OCI-LY1 (cell line): Measurements from ENCODE around the gene KSR1.

ENCODE experiments used
- H2AFZ ChIP-seq: fragments of 200-600 bp; sonication (generic), shearing (Covaris generic); 2 replicates; pipeline ENCODE4 v1.6.0; 2014; ENCODE audit warnings: antibody characterized with exemption, mild to moderate bottlenecking, low read length
- H3F3A ChIP-seq: fragments of 200-600 bp; sonication (generic), shearing (Covaris generic); 2 replicates; pipeline ENCODE4 v1.6.0; 2014; ENCODE audit warnings: mild to moderate bottlenecking, antibody characterized with exemption, low read length, moderate library complexity; ENCODE audit not compliant: insufficient read depth
- H3K27ac ChIP-seq: fragments of 200-600 bp; sonication (generic); 2 replicates; pipeline ENCODE4 v1.5.1; 2014; ENCODE audit warnings: low read length, mixed run types, mild to moderate bottlenecking, low read depth; ENCODE audit not compliant: poor library complexity, severe bottlenecking
- H3K27me3 ChIP-seq: fragments of 200-600 bp; sonication (generic); 2 replicates; pipeline ENCODE4 v1.6.0; 2014; ENCODE audit warnings: antibody characterized with exemption, mild to moderate bottlenecking, low read length, moderate library complexity; ENCODE audit not compliant: insufficient read depth
- H3K36me3 ChIP-seq: fragments of 200-600 bp; sonication (generic); 2 replicates; pipeline ENCODE4 v1.6.1; 2014; ENCODE audit warnings: mild to moderate bottlenecking, antibody characterized with exemption, low read length, moderate library complexity, mixed read lengths; ENCODE audit not compliant: insufficient read depth
- H3K4me1 ChIP-seq: fragments of 200-600 bp; sonication (generic); 2 replicates; pipeline ENCODE4 v1.5.1; 2014; ENCODE audit warnings: mild to moderate bottlenecking, low read length, moderate library complexity; ENCODE audit not compliant: insufficient read depth, severe bottlenecking
- H3K4me2 ChIP-seq: fragments of 200-600 bp; sonication (generic), shearing (Covaris generic); 2 replicates; pipeline ENCODE4 v1.6.1; 2014; ENCODE audit warnings: low read length
- H3K4me3 ChIP-seq: fragments of 200-600 bp; sonication (generic); 2 replicates; pipeline ENCODE4 v1.5.1; 2014; ENCODE audit warnings: low read length, low read depth, mild to moderate bottlenecking, mixed read lengths; ENCODE audit not compliant: poor library complexity, severe bottlenecking
- H3K79me2 ChIP-seq: fragments of 200-600 bp; shearing (Covaris generic); 2 replicates; pipeline ENCODE4 v1.6.1; 2016; ENCODE audit warnings: mixed run types, low read length, mixed read lengths; ENCODE audit not compliant: insufficient read depth
- H3K9ac ChIP-seq: fragments of 200-600 bp; sonication (generic), shearing (Covaris generic); 2 replicates; pipeline ENCODE4 v1.6.1; 2014; ENCODE audit warnings: mild to moderate bottlenecking, low read length, mixed read lengths
- H3K9me2 ChIP-seq: fragments of 200-600 bp; sonication (generic), shearing (Covaris generic); 2 replicates; pipeline ENCODE4 v1.6.1; 2014; ENCODE audit warnings: low read depth, mild to moderate bottlenecking, low read length, mixed read lengths
- H3K9me3 ChIP-seq: fragments of 200-600 bp; shearing (Covaris generic); 2 replicates; pipeline ENCODE4 v1.6.1; 2014; ENCODE audit warnings: low read length, mixed read lengths
- H4K20me1 ChIP-seq: fragments of 200-600 bp; sonication (generic), shearing (Covaris generic); 2 replicates; pipeline ENCODE4 v1.6.0; 2016; ENCODE audit warnings: mild to moderate bottlenecking, low read length; ENCODE audit not compliant: insufficient read depth
- EZH2 ChIP-seq: fragments of 200-600 bp; sonication (generic), shearing (Covaris generic); IDR thresholded peaks from 2 replicates; pipeline ENCODE4 v1.8.0; 2017; ENCODE audit warnings: borderline replicate concordance, mixed run types, mild to moderate bottlenecking, antibody characterized with exemption, low read length, moderate library complexity, mixed read lengths
- TF ChIP-seq, protein P1 (sequence below): fragments of 200-600 bp; sonication (generic), shearing (Covaris generic); IDR thresholded peaks from 2 replicates; pipeline ENCODE4 v1.5.1; 2017; ENCODE audit warnings: mild to moderate bottlenecking, antibody characterized with exemption, low read length, moderate library complexity, mixed read lengths

KSR1 gene

DNA sequence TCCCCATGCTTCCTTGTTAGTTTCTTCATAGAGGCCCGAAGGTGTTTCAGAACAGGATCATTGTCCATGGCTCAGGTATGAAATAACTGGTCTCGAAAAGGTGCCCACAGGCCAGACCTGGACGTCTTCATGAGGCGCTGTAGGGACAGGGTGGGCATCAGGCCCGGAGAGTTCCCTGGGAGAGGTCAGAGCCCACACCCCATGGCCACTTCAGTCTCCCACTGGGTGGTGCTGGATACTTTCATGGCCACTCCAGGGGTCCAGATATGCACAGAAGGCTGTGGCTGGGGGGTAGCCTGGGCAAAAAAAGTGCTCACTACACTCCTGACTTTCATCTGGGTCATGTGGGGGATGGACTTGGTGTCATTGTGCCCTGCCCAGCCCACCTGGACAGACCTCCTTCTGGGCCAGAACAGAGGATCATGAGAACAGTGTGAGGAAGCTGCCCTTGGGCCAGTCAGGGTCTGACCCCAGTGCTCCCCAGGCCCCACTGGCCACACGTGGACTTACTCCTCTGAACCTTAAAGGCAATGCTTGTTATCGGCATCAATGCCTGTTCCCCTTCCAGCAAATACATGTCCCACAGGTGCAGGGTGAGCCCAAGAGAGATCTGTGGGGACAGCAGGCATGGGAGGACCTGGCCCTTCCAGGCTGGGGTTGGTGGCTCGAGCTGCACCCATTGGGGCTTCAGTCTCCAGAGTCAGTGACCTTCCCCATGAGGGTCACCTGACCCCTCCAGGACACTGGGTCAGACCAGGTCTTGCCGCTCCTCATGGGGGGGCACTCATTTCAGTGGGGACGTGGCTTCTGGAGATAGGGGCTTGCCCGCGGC lies 211.6 kb downstream of the KSR1 start:
- Histone ChIP-seq H3K36me3 (no peaks in the 10 kb centered on the region), H3K27ac (no peak overlapping the region), H3K9me2 (no peaks in the 10 kb centered on the region), H3K4me2 (no peak overlapping the region), H3K79me2 (no peaks in the 10 kb centered on the region), H3K4me1 (no peaks in the 10 kb centered on the region), H4K20me1 (no peaks in the 10 kb centered on the region), H3K4me3 (no peak overlapping the region), H3F3A (no peaks in the 10 kb centered on the region), H3K9me3 (no peaks in the 10 kb centered on the region), H3K27me3 (no peaks in the 10 kb centered on the region), H2AFZ (no peak overlapping the region), H3K9ac (no peak overlapping the region)
- TF ChIP-seq, protein P1, sequence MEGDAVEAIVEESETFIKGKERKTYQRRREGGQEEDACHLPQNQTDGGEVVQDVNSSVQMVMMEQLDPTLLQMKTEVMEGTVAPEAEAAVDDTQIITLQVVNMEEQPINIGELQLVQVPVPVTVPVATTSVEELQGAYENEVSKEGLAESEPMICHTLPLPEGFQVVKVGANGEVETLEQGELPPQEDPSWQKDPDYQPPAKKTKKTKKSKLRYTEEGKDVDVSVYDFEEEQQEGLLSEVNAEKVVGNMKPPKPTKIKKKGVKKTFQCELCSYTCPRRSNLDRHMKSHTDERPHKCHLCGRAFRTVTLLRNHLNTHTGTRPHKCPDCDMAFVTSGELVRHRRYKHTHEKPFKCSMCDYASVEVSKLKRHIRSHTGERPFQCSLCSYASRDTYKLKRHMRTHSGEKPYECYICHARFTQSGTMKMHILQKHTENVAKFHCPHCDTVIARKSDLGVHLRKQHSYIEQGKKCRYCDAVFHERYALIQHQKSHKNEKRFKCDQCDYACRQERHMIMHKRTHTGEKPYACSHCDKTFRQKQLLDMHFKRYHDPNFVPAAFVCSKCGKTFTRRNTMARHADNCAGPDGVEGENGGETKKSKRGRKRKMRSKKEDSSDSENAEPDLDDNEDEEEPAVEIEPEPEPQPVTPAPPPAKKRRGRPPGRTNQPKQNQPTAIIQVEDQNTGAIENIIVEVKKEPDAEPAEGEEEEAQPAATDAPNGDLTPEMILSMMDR: no peak
- no peak for TF ChIP-seq EZH2

DNA sequence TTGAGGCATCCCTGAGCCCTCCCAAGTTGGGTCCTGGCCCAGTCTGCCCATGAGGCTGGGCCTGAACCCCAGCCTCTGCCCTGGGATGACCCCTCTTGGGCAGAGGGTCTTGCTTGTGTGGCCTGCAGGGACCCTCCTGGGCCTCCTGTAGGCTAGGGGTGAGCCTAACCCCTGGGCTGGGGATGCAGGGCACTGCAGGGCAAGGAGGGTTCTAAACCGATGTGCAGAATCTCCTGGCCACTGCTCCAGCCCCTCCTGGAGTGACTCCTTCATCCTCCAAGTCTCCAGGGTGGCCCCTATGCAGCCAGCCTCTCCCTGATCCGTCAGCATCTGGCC lies 212.2 kb downstream of the KSR1 start:
- H3K4me1 ChIP-seq: no peaks in the 10 kb centered on the region
- no peak overlapping the region for H3K27ac ChIP-seq
- H3F3A ChIP-seq: no peaks in the 10 kb centered on the region
- no peaks in the 10 kb centered on the region for H3K9me3 ChIP-seq
- no peaks in the 10 kb centered on the region for H4K20me1 ChIP-seq
- no peaks in the 10 kb centered on the region for H3K27me3 ChIP-seq
- H3K36me3 ChIP-seq: no peaks in the 10 kb centered on the region
- no peak overlapping the region for H3K9ac ChIP-seq
- H3K4me2 ChIP-seq: no peak overlapping the region
- no peaks in the 10 kb centered on the region for H3K79me2 ChIP-seq
- H3K9me2 ChIP-seq: no peaks in the 10 kb centered on the region
- TF ChIP-seq EZH2: no peak
- TF ChIP-seq, protein P1: no peak
- no peak overlapping the region for H3K4me3 ChIP-seq
- no peak overlapping the region for H2AFZ ChIP-seq

DNA sequence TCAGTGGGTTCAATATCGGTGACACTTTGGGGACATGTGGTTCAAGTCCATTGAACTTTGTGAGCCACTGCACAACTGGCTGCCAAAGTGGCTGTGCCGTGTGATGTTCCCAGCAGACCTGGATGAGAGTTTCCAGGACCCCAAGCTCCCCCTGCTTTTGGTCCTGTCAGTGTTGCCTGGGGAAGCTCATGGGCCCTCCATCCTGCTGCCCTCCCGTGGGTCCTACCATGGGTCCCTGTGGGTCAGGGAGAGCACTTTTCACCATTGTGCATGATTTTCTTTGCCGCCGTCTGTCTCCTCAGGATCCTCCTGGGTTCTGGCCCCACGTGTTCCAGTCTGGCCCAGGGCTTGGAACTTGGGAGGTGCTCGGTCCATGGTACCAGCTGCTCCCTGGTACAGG lies 212.9 kb downstream of the KSR1 start:
- Histone ChIP-seq H3K27ac (no peak overlapping the region), H3K36me3 (no peaks in the 10 kb centered on the region), H3K4me1 (no peaks in the 10 kb centered on the region), H3F3A (no peaks in the 10 kb centered on the region), H3K4me2 (no peak overlapping the region), H2AFZ (no peak overlapping the region), H3K9me3 (no peaks in the 10 kb centered on the region), H3K27me3 (no peaks in the 10 kb centered on the region), H3K9me2 (no peaks in the 10 kb centered on the region), H3K79me2 (no peaks in the 10 kb centered on the region), H4K20me1 (no peaks in the 10 kb centered on the region), H3K9ac (no peak overlapping the region), H3K4me3 (no peak overlapping the region)
- no peak for TF ChIP-seq EZH2
- TF ChIP-seq, protein P1: no peak
